ENCODE data around the gene ANKRD28.

The ANKRD28 gene

GRCh38 chr3:15694628-15695027, 103.2 kb downstream of the ANKRD28 start:
- ChIA-PET POLR2A (no interaction called here), CTCF (no interaction called here)
- TF ChIP-seq, protein P1, sequence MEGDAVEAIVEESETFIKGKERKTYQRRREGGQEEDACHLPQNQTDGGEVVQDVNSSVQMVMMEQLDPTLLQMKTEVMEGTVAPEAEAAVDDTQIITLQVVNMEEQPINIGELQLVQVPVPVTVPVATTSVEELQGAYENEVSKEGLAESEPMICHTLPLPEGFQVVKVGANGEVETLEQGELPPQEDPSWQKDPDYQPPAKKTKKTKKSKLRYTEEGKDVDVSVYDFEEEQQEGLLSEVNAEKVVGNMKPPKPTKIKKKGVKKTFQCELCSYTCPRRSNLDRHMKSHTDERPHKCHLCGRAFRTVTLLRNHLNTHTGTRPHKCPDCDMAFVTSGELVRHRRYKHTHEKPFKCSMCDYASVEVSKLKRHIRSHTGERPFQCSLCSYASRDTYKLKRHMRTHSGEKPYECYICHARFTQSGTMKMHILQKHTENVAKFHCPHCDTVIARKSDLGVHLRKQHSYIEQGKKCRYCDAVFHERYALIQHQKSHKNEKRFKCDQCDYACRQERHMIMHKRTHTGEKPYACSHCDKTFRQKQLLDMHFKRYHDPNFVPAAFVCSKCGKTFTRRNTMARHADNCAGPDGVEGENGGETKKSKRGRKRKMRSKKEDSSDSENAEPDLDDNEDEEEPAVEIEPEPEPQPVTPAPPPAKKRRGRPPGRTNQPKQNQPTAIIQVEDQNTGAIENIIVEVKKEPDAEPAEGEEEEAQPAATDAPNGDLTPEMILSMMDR (IDR thresholded peaks at IDR 0.05; ENCODE audit: insufficient read depth, low read length, missing control alignments): no peak
- no peak for DNase-seq (ENCODE audit: low read depth, low spot score)
- no peak overlapping the region for H3K4me3 ChIP-seq (ENCODE audit: low read depth, low read length)

GRCh38 chr3:15693355-15693754, 104.4 kb downstream of the ANKRD28 start:
- ChIA-PET CTCF (interaction anchor here (0.6 kb wide), 1 partner anchor 91 kb away, joined by 3 read pairs; the partner anchor contains the start of gene BTD), POLR2A (no interaction called here)
- DNase-seq (ENCODE audit: low read depth, low spot score): no peak
- TF ChIP-seq, protein P1 (IDR thresholded peaks at IDR 0.05; ENCODE audit: insufficient read depth, low read length, missing control alignments): no peak
- H3K4me3 ChIP-seq (ENCODE audit: low read depth, low read length): no peak overlapping the region

DNA sequence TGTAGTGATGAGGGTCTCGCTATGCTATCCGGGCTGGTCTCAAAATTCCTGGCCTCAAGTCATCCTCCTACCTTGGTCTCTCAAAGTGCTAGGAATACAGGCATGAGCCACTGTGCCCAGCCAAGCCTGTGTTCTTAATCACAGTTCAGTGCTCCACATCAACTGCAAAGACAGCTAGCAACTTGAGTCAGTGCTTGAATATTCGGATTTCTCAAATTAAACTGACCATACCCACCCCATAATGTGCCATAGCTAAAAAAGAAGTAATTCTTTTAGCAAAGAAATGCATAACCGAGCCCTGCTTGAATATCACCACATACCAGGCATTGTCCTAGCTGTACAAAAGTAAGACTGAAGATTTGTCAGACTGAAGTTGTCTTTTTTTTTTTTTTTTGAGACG, 107.0 kb downstream of the ANKRD28 start:
- CTCF ChIA-PET: no interaction called here
- no peak for DNase-seq (ENCODE audit: low read depth, low spot score)
- POLR2A ChIA-PET: no interaction called here
- TF ChIP-seq, protein P1 (IDR thresholded peaks at IDR 0.05; ENCODE audit: insufficient read depth, low read length, missing control alignments): no peak
- H3K4me3 ChIP-seq (ENCODE audit: low read depth, low read length): no peak overlapping the region

DNA sequence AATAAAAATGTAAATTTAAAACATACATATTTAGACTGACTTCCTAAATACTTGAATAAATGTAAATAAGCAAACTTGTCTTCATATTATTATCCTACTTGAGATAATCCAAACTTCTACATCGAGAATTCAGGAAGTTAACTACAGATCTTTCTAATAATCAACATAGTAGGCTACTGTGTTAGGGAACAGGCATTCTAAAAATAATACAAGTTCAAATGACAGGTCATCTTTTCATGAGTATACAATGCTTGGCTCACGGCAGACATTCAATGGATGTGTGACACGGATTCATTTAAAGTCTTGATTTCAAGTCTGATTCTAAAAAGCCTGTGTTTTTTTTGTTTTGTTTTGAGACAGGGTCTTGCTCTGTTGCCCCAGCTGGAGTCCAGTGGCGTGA, 107.5 kb downstream of the ANKRD28 start:
- H3K4me3 ChIP-seq (ENCODE audit: low read depth, low read length): no peak overlapping the region
- ChIA-PET POLR2A (no interaction called here), CTCF (no interaction called here)
- no peak for DNase-seq (ENCODE audit: low read depth, low spot score)
- TF ChIP-seq, protein P1 (IDR thresholded peaks at IDR 0.05; ENCODE audit: insufficient read depth, low read length, missing control alignments): no peak

DNA sequence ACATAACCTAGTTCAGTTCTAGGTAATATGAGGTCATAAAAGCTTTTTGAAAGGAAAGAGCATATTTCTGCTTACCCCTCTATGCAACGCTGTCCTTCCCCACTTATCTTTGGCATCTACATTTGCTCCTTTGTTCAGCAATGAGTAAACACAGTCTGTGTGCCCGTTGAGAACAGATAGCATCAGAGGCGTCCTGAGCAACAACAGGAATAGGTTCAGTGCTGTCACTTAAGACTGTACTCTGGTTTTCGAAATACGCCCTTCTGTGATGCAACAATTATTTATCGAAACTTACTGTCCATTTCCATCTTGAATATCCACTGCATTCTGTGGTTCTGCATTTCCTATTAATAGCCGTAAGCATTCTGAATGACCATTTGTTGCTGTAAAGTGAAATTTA, 111.9 kb downstream of the ANKRD28 start:
- CTCF ChIA-PET: no interaction called here

DNA sequence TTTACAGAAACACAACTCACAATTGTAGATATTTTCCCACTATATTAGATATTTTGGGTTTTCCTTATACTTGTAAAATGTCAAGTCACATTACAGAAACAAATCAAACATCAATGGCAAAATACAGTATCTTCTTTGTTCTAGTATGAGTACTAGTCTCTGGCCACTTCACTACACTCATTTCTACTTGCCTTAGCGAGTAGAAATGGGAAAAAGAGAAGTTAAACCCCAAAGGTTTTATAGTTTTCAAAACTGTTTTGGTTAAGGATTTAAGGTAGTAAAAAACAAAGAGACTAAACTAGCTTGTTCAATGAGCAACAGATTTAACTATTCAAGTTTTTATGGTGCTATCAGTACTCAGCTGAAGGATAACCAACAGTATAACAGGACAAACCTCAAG, 114.5 kb downstream of the ANKRD28 start:
- no peak for DNase-seq (ENCODE audit: low read depth, low spot score)
- no peak overlapping the region for H3K4me3 ChIP-seq (ENCODE audit: low read depth, low read length)
- ChIA-PET POLR2A (no interaction called here), CTCF (interaction anchor here (1.0 to 1.2 kb wide), 3 partner anchors 9 to 135 kb away, joined by 3 to 4 read pairs (median 3); no protein-coding TSS in a partner anchor)
- TF ChIP-seq, protein P1 (IDR thresholded peaks at IDR 0.05; ENCODE audit: insufficient read depth, low read length, missing control alignments): no peak

More for the DNA sequence above, 111.9 kb downstream of the ANKRD28 start:
- no peak for DNase-seq (ENCODE audit: low read depth, low spot score)
- no peak overlapping the region for H3K4me3 ChIP-seq (ENCODE audit: low read depth, low read length)
- TF ChIP-seq, protein P1 (IDR thresholded peaks at IDR 0.05; ENCODE audit: insufficient read depth, low read length, missing control alignments): no peak
- POLR2A ChIA-PET: no interaction called here

Data from AG04449 (cell line).